SH-SY5Y (cell line): ENCODE data around the gene C3orf62.

Experiments
- GATA2 ChIP-seq: IDR thresholded peaks from 2 replicates; pipeline ENCODE4 v1.6.1; 2011; ENCODE audit warnings: mild to moderate bottlenecking, low read depth, low read length
- GATA3 ChIP-seq: IDR thresholded peaks from 2 replicates; pipeline ENCODE4 v1.6.1; 2011; ENCODE audit warnings: low read depth, mild to moderate bottlenecking, low read length, moderate library complexity

DNA sequence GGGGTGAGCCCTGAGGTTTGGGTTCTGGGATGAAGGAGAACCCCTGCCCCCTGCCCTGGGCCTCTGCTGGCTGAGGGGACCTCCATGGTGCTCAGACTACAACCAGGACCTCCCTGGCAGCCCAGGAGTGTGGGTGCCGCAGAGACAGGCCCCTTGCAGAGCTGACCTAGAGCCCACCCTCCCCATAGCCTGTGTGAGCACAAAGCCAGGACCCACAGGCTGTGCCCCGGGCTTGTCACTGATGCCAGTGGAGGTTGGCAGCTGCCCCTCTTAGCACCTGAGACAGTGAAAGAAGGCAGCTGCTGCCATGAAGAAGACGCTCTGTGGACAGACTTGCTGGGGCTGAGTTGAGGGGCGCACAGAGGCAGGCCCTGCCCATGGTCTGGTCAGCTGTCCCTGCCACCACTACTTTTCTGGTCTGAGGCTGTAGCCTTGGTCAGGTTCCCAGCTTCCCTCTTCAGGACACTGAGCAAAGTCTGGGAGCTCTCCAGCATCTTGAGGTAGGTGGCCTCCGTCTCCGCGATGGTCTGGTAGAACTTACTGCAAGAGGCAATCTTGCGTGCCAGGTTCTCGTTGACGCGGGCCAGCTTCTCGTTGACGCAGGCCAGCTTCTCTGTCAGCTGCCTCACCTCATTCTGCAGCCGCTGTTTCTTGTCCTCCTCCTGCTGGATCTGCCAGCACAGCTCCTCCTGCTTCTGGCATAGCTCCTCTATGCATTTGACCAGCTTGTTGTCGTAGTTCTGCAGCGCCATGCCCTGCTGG lies 39.8 kb upstream of the C3orf62 start:
- TF ChIP-seq GATA3 (no peak), GATA2 (no peak)
